ENCODE measurements around the gene SND1. TPM values are rescaled to one million over a fixed set of nuclear protein-coding genes. Genes with fewer than 3 reads are reported as not detected.

SND1 gene
- total RNA-seq, 1 experiment from 2014 or later, result 172 TPM

- H3K4me1 ChIP-seq (replicated peaks), result peaks cover 25% of the 10 kb centered on the region
- DNase-seq (ENCODE audit: low read depth in 1 of 2, low spot score in 2 of 2), result no peak
- H3K27me3 ChIP-seq (replicated peaks), result no peaks in the 10 kb centered on the region
- H3K4me3 ChIP-seq, result no peak overlapping the region
- H3K9me3 ChIP-seq (replicated peaks), result no peaks in the 10 kb centered on the region
- no peak overlapping the region for H3K27ac ChIP-seq
- H3K36me3 ChIP-seq, result no peaks in the 10 kb centered on the region
Measured at GRCh38 chr7:127635659-127636285, 16.2 kb upstream of the SND1 start.

- Histone ChIP-seq H3K4me1 (replicated peaks) (peaks cover 23% of the 10 kb centered on the region), H3K27ac (no peak overlapping the region), H3K36me3 (no peaks in the 10 kb centered on the region), H3K4me3 (no peak overlapping the region), H3K9me3 (replicated peaks) (no peaks in the 10 kb centered on the region), H3K27me3 (replicated peaks) (no peaks in the 10 kb centered on the region)
- no peak for DNase-seq (ENCODE audit: low read depth in 1 of 2, low spot score in 2 of 2)
Measured at GRCh38 chr7:127638197-127638596, 13.8 kb upstream of the SND1 start.

- H3K4me3 ChIP-seq, result no peak overlapping the region
- DNase-seq (ENCODE audit: low read depth in 1 of 2, low spot score in 2 of 2), result no peak
- H3K36me3 ChIP-seq, result no peaks in the 10 kb centered on the region
- H3K27me3 ChIP-seq (replicated peaks), result no peaks in the 10 kb centered on the region
- peaks cover 9% of the 10 kb centered on the region for H3K4me1 ChIP-seq (replicated peaks)
- no peaks in the 10 kb centered on the region for H3K9me3 ChIP-seq (replicated peaks)
- H3K27ac ChIP-seq, result no peak overlapping the region
Measured at GRCh38 chr7:127644484-127644883, 7.5 kb upstream of the SND1 start.

GRCh38 chr7:127647636-127648035 is 4.4 kb upstream of the SND1 start:
- no peak for DNase-seq (ENCODE audit: low read depth in 1 of 2, low spot score in 2 of 2)
- Histone ChIP-seq H3K27me3 (replicated peaks) (no peaks in the 10 kb centered on the region), H3K9me3 (replicated peaks) (no peaks in the 10 kb centered on the region), H3K4me3 (no peak overlapping the region), H3K27ac (no peak overlapping the region), H3K36me3 (peaks cover 6% of the 10 kb centered on the region; the same call in 1 of the 2 replicates), H3K4me1 (replicated peaks) (peaks cover 8% of the 10 kb centered on the region)

GRCh38 chr7:127648986-127649385 is 3.0 kb upstream of the SND1 start:
- H3K4me1 ChIP-seq (replicated peaks), result peaks cover 21% of the 10 kb centered on the region

GRCh38 chr7:127650847-127651555 is 993 bp upstream of the SND1 start:
- Histone ChIP-seq H3K36me3 (peaks cover 26% of the 10 kb centered on the region), H3K27me3 (replicated peaks) (no peaks in the 10 kb centered on the region), H3K4me3 (peak overlapping the region; percentile 78), H3K9me3 (replicated peaks) (no peaks in the 10 kb centered on the region), H3K27ac (peak overlapping the region; percentile 77), H3K4me1 (replicated peaks) (peaks cover 28% of the 10 kb centered on the region)
- DNase-seq (ENCODE audit: low read depth in 1 of 2, low spot score in 2 of 2), result no peak

More at GRCh38 chr7:127648986-127649385, 3.0 kb upstream of the SND1 start:
- Histone ChIP-seq H3K27me3 (replicated peaks) (no peaks in the 10 kb centered on the region), H3K4me3 (no peak overlapping the region), H3K27ac (no peak overlapping the region), H3K36me3 (peaks cover 11% of the 10 kb centered on the region; the same call in 1 of the 2 replicates), H3K9me3 (replicated peaks) (no peaks in the 10 kb centered on the region)
- no peak for DNase-seq (ENCODE audit: low read depth in 1 of 2, low spot score in 2 of 2)

- Histone ChIP-seq H3K9me3 (replicated peaks) (no peaks in the 10 kb centered on the region), H3K27me3 (replicated peaks) (no peaks in the 10 kb centered on the region), H3K4me3 (peak overlapping the region; percentile 78), H3K36me3 (peaks cover 39% of the 10 kb centered on the region), H3K4me1 (replicated peaks) (peaks cover 28% of the 10 kb centered on the region), H3K27ac (peak overlapping the region; percentile 36)
- peak in 1 of 2 experiments; percentile 17 for DNase-seq (ENCODE audit: low read depth in 1 of 2, low spot score in 2 of 2)
Measured at GRCh38 chr7:127652333-127653248, 597 bp downstream of the SND1 start.

GRCh38 chr7:127653396-127653795 is 1.4 kb downstream of the SND1 start:
- no peaks in the 10 kb centered on the region for H3K27me3 ChIP-seq (replicated peaks)
- no peak for DNase-seq (ENCODE audit: low read depth in 1 of 2, low spot score in 2 of 2)
- peaks cover 28% of the 10 kb centered on the region for H3K4me1 ChIP-seq (replicated peaks)
- no peak overlapping the region for H3K27ac ChIP-seq
- peak overlapping the region; percentile 78; the same call in 1 of the 2 replicates for H3K4me3 ChIP-seq
- no peaks in the 10 kb centered on the region for H3K9me3 ChIP-seq (replicated peaks)
- H3K36me3 ChIP-seq, result peaks cover 45% of the 10 kb centered on the region

- H3K36me3 ChIP-seq, result peaks cover 58% of the 10 kb centered on the region
- no peak overlapping the region for H3K27ac ChIP-seq
- DNase-seq (ENCODE audit: low read depth in 1 of 2, low spot score in 2 of 2), result no peak
- H3K9me3 ChIP-seq (replicated peaks), result no peaks in the 10 kb centered on the region
- H3K27me3 ChIP-seq (replicated peaks), result no peaks in the 10 kb centered on the region
- H3K4me1 ChIP-seq (replicated peaks), result peaks cover 28% of the 10 kb centered on the region
- H3K4me3 ChIP-seq, result no peak overlapping the region
Measured at GRCh38 chr7:127654404-127655394, 2.7 kb downstream of the SND1 start.

GRCh38 chr7:127655720-127656119 is 3.7 kb downstream of the SND1 start:
- H3K4me1 ChIP-seq (replicated peaks), result peaks cover 28% of the 10 kb centered on the region
- no peak for DNase-seq (ENCODE audit: low read depth in 1 of 2, low spot score in 2 of 2)
- no peak overlapping the region for H3K27ac ChIP-seq
- H3K4me3 ChIP-seq, result no peak overlapping the region
- H3K27me3 ChIP-seq (replicated peaks), result no peaks in the 10 kb centered on the region
- H3K9me3 ChIP-seq (replicated peaks), result no peaks in the 10 kb centered on the region
- peaks cover 62% of the 10 kb centered on the region for H3K36me3 ChIP-seq

GRCh38 chr7:127657500-127657899 is 5.5 kb downstream of the SND1 start:
- Histone ChIP-seq H3K4me3 (no peak overlapping the region), H3K4me1 (replicated peaks) (peaks cover 21% of the 10 kb centered on the region; the same call in 1 of the 2 replicates), H3K27me3 (replicated peaks) (no peaks in the 10 kb centered on the region), H3K36me3 (peaks cover 68% of the 10 kb centered on the region), H3K9me3 (replicated peaks) (no peaks in the 10 kb centered on the region), H3K27ac (no peak overlapping the region)
- DNase-seq (ENCODE audit: low read depth in 1 of 2, low spot score in 2 of 2), result no peak

GRCh38 chr7:127658970-127659630 is 7.1 kb downstream of the SND1 start:
- no peak for DNase-seq (ENCODE audit: low read depth in 1 of 2, low spot score in 2 of 2)
- H3K36me3 ChIP-seq, result peaks cover 70% of the 10 kb centered on the region
- H3K4me3 ChIP-seq, result no peak overlapping the region
- H3K4me1 ChIP-seq (replicated peaks), result peaks cover 6% of the 10 kb centered on the region; the same call in 1 of the 2 replicates
- H3K27me3 ChIP-seq (replicated peaks), result no peaks in the 10 kb centered on the region
- H3K9me3 ChIP-seq (replicated peaks), result no peaks in the 10 kb centered on the region
- H3K27ac ChIP-seq, result no peak overlapping the region
